Measurements from ENCODE around the gene VGLL4.

Gene VGLL4

DNA sequence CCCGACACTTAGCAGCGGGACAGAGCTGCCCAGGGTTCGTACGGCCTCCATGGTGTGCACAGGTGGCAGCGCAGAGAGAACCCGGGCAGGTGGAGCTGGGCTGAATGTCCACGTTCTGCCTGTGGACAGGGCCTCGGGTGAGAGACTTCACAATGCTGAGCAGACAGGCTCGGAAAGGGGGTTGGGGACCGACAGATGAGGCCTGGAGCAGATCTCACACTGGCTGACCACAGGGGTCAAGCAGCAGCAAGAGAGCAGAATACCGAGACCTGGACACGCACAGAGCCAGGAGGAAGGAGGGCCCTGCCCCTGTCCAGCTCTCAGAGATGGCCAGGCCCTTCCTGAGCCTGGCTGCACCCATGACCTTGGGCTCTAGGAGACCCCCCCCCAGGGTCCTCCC lies 83.0 kb downstream of the VGLL4 start:
- Histone ChIP-seq H2AFZ (ENCODE audit: low read depth, low read length) (no peak overlapping the region), H3K4me2 (ENCODE audit: insufficient read depth, low read length) (no peak overlapping the region), H3K9ac (ENCODE audit: low read depth, low read length) (no peak overlapping the region), H3K36me3 (ENCODE audit: insufficient read depth, low read length) (peaks cover 99% of the 10 kb centered on the region), H3K4me3 (ENCODE audit: low read depth in 1 of 2, low read length in 2 of 2) (no peak overlapping the region), H3K27me3 (ENCODE audit: insufficient read depth, low read length, poor library complexity) (no peaks in the 10 kb centered on the region), H3K27ac (ENCODE audit: low read length) (no peak overlapping the region), H3K79me2 (ENCODE audit: insufficient read depth, low read length) (peaks cover 81% of the 10 kb centered on the region), H3K9me3 (ENCODE audit: insufficient read depth, low read length, severe bottlenecking) (no peaks in the 10 kb centered on the region), H4K20me1 (ENCODE audit: insufficient read depth, low read length) (peaks cover 94% of the 10 kb centered on the region), H3K4me1 (ENCODE audit: insufficient read depth, low read length) (no peaks in the 10 kb centered on the region)
- ATAC-seq (ENCODE audit: insufficient read depth, low read depth) = no peak
- no peak for DNase-seq
- TF ChIP-seq, protein P1, sequence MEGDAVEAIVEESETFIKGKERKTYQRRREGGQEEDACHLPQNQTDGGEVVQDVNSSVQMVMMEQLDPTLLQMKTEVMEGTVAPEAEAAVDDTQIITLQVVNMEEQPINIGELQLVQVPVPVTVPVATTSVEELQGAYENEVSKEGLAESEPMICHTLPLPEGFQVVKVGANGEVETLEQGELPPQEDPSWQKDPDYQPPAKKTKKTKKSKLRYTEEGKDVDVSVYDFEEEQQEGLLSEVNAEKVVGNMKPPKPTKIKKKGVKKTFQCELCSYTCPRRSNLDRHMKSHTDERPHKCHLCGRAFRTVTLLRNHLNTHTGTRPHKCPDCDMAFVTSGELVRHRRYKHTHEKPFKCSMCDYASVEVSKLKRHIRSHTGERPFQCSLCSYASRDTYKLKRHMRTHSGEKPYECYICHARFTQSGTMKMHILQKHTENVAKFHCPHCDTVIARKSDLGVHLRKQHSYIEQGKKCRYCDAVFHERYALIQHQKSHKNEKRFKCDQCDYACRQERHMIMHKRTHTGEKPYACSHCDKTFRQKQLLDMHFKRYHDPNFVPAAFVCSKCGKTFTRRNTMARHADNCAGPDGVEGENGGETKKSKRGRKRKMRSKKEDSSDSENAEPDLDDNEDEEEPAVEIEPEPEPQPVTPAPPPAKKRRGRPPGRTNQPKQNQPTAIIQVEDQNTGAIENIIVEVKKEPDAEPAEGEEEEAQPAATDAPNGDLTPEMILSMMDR (IDR thresholded peaks at IDR 0.05; ENCODE audit: borderline replicate concordance, extremely low read depth, low read length, poor library complexity, severe bottlenecking) = no peak
- no peak for TF ChIP-seq EZH2 (IDR thresholded peaks at IDR 0.05; ENCODE audit: borderline replicate concordance, low read depth, low read length, severe bottlenecking)

DNA sequence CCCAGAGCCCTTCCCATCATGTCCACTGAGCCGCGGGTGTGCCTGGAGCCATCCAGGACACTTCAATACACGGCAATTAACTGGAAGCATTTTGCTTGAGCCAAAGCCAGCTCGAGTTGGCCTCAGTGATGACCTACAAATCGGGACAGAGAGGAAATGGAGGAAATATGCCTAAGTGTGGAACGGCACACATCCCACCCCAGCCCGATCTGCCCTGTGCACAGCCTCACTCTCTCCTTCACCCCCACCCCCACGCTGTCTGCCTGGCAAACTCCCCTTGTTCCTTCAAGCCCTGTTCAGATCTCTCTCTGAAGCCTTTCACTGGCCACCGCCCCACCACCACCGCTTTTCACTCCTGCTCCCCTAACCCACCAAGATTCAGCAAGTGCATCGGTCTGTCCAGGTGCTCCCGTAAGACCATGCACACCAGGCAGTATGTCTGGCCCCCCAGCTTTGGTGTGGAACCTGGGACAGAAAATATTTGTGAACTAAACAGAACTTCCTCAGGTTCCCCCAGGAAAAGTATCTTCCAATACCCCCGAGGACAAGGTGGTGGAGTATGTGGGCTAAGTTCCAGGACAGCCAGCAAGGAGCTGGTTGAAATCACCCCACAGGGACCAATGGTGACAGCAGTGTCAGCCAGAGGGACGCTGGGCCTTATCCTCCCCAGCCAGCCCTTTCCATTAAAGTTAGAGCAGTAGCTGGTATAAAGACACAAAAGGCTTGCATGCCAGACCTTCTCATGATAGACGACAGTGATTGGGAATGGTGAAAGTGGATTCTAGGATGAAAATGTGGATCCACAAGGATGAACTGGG lies 83.7 kb downstream of the VGLL4 start:
- H3K9me3 ChIP-seq (ENCODE audit: insufficient read depth, low read length, severe bottlenecking) = no peaks in the 10 kb centered on the region
- H2AFZ ChIP-seq (ENCODE audit: low read depth, low read length) = no peak overlapping the region
- peaks cover 94% of the 10 kb centered on the region for H4K20me1 ChIP-seq (ENCODE audit: insufficient read depth, low read length)
- peaks cover 74% of the 10 kb centered on the region for H3K79me2 ChIP-seq (ENCODE audit: insufficient read depth, low read length)
- peaks cover 99% of the 10 kb centered on the region for H3K36me3 ChIP-seq (ENCODE audit: insufficient read depth, low read length)
- H3K27me3 ChIP-seq (ENCODE audit: insufficient read depth, low read length, poor library complexity) = no peaks in the 10 kb centered on the region
- H3K9ac ChIP-seq (ENCODE audit: low read depth, low read length) = no peak overlapping the region
- no peaks in the 10 kb centered on the region for H3K4me1 ChIP-seq (ENCODE audit: insufficient read depth, low read length)
- H3K4me2 ChIP-seq (ENCODE audit: insufficient read depth, low read length) = no peak overlapping the region
- DNase-seq (no peak), ATAC-seq (ENCODE audit: insufficient read depth, low read depth) (no peak)
- H3K27ac ChIP-seq (ENCODE audit: low read length) = no peak overlapping the region
- H3K4me3 ChIP-seq (ENCODE audit: low read depth in 1 of 2, low read length in 2 of 2) = no peak overlapping the region
- TF ChIP-seq, protein P1 (IDR thresholded peaks at IDR 0.05; ENCODE audit: borderline replicate concordance, extremely low read depth, low read length, poor library complexity, severe bottlenecking) = no peak
- no peak for TF ChIP-seq EZH2 (IDR thresholded peaks at IDR 0.05; ENCODE audit: borderline replicate concordance, low read depth, low read length, severe bottlenecking)

DNA sequence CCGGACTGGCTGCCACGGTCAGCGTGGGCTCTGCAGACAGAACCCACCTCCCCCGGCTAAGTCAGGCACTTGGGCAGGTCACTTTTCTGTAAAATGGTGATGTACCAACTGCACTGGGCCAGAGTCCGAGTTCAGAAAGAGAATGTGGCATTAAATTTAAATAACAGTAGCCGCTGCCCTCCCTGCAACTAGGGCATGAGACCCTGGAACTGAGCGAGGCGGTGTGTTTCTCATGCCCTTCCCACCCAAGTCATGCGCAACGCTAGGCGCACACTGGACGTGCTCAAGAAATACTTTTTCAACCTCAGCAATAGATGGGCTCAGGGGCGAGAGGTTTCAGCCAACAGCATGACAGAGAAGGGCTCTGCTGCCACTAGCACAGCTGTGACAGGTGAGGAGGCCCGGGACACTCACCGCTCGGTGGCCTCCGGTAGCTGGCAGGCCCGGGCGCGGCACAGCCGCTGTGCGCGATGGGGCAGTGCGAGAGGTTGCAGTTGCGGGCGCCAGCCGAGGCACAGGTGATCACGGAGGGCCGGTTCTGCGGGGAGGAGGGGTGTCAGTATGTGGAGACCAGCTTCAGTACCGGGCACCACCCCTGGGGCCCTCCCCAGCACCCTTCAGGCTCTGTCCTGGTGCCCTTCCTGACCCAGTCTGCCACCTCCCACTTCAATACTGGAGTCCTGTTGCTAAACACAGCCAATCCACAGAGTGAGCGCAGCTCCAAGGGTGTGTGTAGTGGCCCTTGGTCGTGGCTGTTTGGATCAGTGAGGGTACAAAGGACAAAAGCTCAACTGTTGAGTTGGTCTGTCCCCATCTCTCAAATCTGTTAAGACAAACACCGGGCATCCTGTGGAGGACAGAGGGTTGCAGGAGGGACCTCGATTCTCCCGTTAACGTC lies 84.5 kb downstream of the VGLL4 start:
- no peaks in the 10 kb centered on the region for H3K4me1 ChIP-seq (ENCODE audit: insufficient read depth, low read length)
- no peaks in the 10 kb centered on the region for H3K27me3 ChIP-seq (ENCODE audit: insufficient read depth, low read length, poor library complexity)
- peaks cover 95% of the 10 kb centered on the region for H4K20me1 ChIP-seq (ENCODE audit: insufficient read depth, low read length)
- H3K27ac ChIP-seq (ENCODE audit: low read length) = no peak overlapping the region
- no peak overlapping the region for H3K4me3 ChIP-seq (ENCODE audit: low read depth in 1 of 2, low read length in 2 of 2)
- DNase-seq (no peak), ATAC-seq (ENCODE audit: insufficient read depth, low read depth) (peak; percentile 13; the same call in 1 of the 3 replicates)
- peaks cover 66% of the 10 kb centered on the region for H3K79me2 ChIP-seq (ENCODE audit: insufficient read depth, low read length)
- peaks cover 99% of the 10 kb centered on the region for H3K36me3 ChIP-seq (ENCODE audit: insufficient read depth, low read length)
- no peak overlapping the region for H2AFZ ChIP-seq (ENCODE audit: low read depth, low read length)
- H3K9me3 ChIP-seq (ENCODE audit: insufficient read depth, low read length, severe bottlenecking) = no peaks in the 10 kb centered on the region
- H3K9ac ChIP-seq (ENCODE audit: low read depth, low read length) = no peak overlapping the region
- H3K4me2 ChIP-seq (ENCODE audit: insufficient read depth, low read length) = no peak overlapping the region
- TF ChIP-seq, protein P1 (IDR thresholded peaks at IDR 0.05; ENCODE audit: borderline replicate concordance, extremely low read depth, low read length, poor library complexity, severe bottlenecking) = no peak
- TF ChIP-seq EZH2 (IDR thresholded peaks at IDR 0.05; ENCODE audit: borderline replicate concordance, low read depth, low read length, severe bottlenecking) = no peak
